Measurements from ENCODE around the gene MYRIP.

The MYRIP gene

DNA sequence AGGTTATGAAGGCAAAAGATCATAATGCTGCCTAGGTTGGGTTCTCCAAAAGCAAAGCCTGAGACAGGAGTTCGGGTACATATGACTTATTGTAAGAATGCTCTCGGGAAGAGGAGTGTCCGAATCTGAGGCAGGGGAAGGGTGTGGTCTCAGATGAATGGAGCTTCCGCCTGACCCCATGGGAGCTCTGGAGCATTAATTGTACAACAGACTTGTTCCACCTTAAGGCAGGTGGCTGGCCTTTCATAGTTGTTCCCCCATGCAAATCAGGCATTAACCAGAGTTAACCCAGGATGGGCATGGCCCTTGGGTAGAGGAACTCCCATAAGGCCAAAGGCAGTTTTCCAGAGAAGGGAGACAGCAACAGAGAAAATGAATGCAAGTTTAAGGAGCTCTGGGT is 170.6 kb downstream of the MYRIP start:
- ChIA-PET POLR2A (no interaction called here), CTCF (no interaction called here)
- TF ChIP-seq, protein P1, sequence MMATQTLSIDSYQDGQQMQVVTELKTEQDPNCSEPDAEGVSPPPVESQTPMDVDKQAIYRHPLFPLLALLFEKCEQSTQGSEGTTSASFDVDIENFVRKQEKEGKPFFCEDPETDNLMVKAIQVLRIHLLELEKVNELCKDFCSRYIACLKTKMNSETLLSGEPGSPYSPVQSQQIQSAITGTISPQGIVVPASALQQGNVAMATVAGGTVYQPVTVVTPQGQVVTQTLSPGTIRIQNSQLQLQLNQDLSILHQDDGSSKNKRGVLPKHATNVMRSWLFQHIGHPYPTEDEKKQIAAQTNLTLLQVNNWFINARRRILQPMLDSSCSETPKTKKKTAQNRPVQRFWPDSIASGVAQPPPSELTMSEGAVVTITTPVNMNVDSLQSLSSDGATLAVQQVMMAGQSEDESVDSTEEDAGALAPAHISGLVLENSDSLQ (IDR thresholded peaks at IDR 0.05): no peak
- TF ChIP-seq SUZ12 (IDR thresholded peaks at IDR 0.05) (no peak), FOXK2 (IDR thresholded peaks at IDR 0.05) (no peak), LEF1 (IDR thresholded peaks at IDR 0.05; ENCODE audit: borderline replicate concordance) (no peak), BHLHE40 (IDR thresholded peaks at IDR 0.05; ENCODE audit: borderline replicate concordance) (no peak), FOXA1 (IDR thresholded peaks at IDR 0.05) (no peak), CTBP1 (IDR thresholded peaks at IDR 0.05; ENCODE audit: borderline replicate concordance) (no peak)
- no peak for DNase-seq (ENCODE audit: extremely low spot score)

DNA sequence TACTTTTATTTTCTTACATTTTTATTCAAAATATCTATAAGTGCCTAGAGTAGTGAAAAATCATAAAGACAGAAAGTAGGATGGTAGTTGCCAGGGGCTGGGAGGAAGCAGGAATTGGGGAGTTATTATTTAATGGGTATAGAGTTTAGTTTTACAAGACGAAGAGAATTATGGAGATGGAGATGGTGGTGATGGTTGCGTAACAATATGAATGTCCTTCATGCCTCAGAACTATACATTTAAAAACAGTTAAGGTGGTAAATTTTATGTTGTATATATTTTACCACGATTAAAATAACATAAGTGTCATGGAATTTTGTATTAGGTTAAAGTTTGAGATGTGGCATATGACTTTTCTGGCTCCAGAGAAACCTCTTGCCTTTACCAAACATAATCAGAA is 171.4 kb downstream of the MYRIP start:
- CTCF ChIA-PET: no interaction called here
- no peak for TF ChIP-seq LEF1 (IDR thresholded peaks at IDR 0.05; ENCODE audit: borderline replicate concordance)
- no peak for TF ChIP-seq TARDBP (IDR thresholded peaks at IDR 0.05)
- TF ChIP-seq FOXM1 (IDR thresholded peaks at IDR 0.05; ENCODE audit: borderline replicate concordance): no peak
- TF ChIP-seq ELF4 (IDR thresholded peaks at IDR 0.05): no peak
- no peak for TF ChIP-seq SP1 (IDR thresholded peaks at IDR 0.05)
- no peak for TF ChIP-seq L3MBTL2 (conservative IDR thresholded peaks at IDR 0.05)
- TF ChIP-seq, protein P1 (IDR thresholded peaks at IDR 0.05): no peak
- TF ChIP-seq BHLHE40 (IDR thresholded peaks at IDR 0.05; ENCODE audit: borderline replicate concordance): no peak
- TF ChIP-seq NFRKB (IDR thresholded peaks at IDR 0.05): no peak
- no peak for TF ChIP-seq FOXA1 (IDR thresholded peaks at IDR 0.05)
- TF ChIP-seq ZNF384 (IDR thresholded peaks at IDR 0.05): no peak
- TF ChIP-seq SUZ12 (IDR thresholded peaks at IDR 0.05): no peak
- no peak for TF ChIP-seq CTBP1 (IDR thresholded peaks at IDR 0.05; ENCODE audit: borderline replicate concordance)
- DNase-seq (ENCODE audit: extremely low spot score): no peak
- POLR2A ChIA-PET: no interaction called here

DNA sequence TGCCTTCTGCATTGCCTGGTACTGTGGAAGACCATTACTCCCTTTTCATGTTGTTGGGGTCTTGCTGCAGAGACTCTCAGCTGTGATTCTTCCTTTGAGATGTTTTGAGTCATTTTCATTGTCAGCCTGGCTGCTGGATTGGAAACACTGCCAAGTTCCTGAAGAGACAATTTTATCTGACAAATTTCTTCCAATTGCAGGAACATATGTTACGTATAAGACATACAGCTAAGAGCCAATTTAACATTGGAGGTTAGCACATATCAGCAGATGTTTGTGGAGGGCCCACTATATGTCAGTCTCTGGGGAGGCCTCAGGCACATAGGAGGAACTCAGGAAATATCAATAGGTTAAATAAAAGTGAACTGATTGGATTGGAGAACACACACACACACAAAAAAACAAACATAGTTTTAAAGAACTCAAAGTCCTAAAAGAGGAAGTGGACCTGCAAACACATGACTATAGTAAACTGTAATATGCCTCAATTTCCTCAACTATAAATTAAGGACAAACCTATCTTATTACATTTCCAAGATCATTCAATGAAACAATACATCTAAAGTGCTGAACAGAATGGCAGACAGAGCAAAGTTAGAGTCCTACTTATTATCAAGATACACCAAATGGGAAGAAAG is 172.3 kb downstream of the MYRIP start:
- TF ChIP-seq NFRKB (IDR thresholded peaks at IDR 0.05) (no peak), L3MBTL2 (conservative IDR thresholded peaks at IDR 0.05) (no peak), TARDBP (IDR thresholded peaks at IDR 0.05) (no peak), SUZ12 (IDR thresholded peaks at IDR 0.05) (no peak), ELF4 (IDR thresholded peaks at IDR 0.05) (no peak), CTBP1 (IDR thresholded peaks at IDR 0.05; ENCODE audit: borderline replicate concordance) (no peak), HDGF (IDR thresholded peaks at IDR 0.05; ENCODE audit: borderline replicate concordance) (no peak)
- POLR2A ChIA-PET: no interaction called here
- CTCF ChIA-PET: no interaction called here
- DNase-seq (ENCODE audit: extremely low spot score): no peak

DNA sequence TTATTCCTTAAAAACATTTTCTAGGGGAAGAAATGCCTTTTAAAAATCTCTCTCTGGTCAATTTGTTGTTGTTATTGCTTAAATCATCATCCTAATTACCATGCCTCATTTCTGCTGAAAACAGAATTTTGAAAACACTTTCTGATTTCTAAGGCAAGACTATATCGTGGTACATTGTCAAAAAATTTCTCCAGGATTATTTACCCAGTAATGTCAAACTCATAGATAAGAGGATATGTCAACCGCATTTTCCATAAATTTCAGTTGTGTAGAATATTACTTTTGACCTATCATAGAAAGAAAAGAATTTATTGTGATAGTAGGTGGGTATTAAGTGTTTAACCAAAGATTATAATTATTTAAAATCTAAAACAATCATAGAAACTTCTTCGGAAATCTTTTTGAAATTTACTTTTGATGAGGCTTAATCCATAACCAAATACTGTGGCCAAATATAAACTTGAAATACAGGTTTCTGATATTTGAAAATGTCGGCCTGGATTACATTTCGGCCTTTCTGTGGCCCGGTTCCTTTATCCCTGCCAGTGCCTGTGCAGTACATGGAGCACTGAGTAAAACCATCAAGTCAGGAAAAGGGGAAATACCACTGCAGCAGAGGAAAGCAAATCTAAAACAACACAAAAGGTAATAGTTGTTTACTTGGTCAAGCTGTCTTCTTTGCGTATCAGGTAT is 173.4 kb downstream of the MYRIP start:
- CTCF ChIA-PET: no interaction called here
- DNase-seq (ENCODE audit: extremely low spot score): no peak
- TF ChIP-seq, protein P1 (IDR thresholded peaks at IDR 0.05): no peak
- TF ChIP-seq SUZ12 (IDR thresholded peaks at IDR 0.05): no peak
- TF ChIP-seq ELF4 (IDR thresholded peaks at IDR 0.05): no peak
- no peak for TF ChIP-seq ARNT (IDR thresholded peaks at IDR 0.05)
- TF ChIP-seq BHLHE40 (IDR thresholded peaks at IDR 0.05; ENCODE audit: borderline replicate concordance): no peak
- no peak for TF ChIP-seq L3MBTL2 (conservative IDR thresholded peaks at IDR 0.05)
- TF ChIP-seq FOXA1 (IDR thresholded peaks at IDR 0.05): no peak
- TF ChIP-seq LEF1 (IDR thresholded peaks at IDR 0.05; ENCODE audit: borderline replicate concordance): no peak
- TF ChIP-seq TARDBP (IDR thresholded peaks at IDR 0.05): no peak
- TF ChIP-seq ZNF384 (IDR thresholded peaks at IDR 0.05): no peak
- TF ChIP-seq FOXM1 (IDR thresholded peaks at IDR 0.05; ENCODE audit: borderline replicate concordance): no peak
- no peak for TF ChIP-seq CTBP1 (IDR thresholded peaks at IDR 0.05; ENCODE audit: borderline replicate concordance)
- TF ChIP-seq NFRKB (IDR thresholded peaks at IDR 0.05): no peak
- no peak for TF ChIP-seq SP1 (IDR thresholded peaks at IDR 0.05)
- no peak for TF ChIP-seq HDGF (IDR thresholded peaks at IDR 0.05; ENCODE audit: borderline replicate concordance)
- TF ChIP-seq FOXK2 (IDR thresholded peaks at IDR 0.05): no peak
- POLR2A ChIA-PET: no interaction called here

DNA sequence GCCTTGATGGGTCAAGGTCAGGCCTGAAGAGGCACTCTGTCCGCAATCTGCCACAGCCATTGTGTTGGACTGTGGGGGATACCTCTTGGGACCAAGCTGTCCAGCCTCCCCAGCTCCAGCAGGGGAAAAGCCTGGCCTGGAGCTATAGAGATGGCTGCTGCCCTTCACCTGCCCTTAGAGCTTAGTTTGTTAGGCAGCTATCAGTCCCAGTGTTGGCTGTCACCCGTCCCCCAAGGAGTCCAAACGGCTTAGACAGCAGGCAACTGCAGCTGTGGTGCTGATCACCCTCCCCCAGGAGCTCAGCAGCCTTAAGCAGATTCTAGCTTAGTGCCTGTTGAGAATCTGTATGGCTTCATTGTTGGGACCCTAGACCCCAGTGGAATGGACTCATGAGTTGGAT is 180.3 kb downstream of the MYRIP start:
- DNase-seq (ENCODE audit: extremely low spot score): no peak
- ChIA-PET CTCF (interaction anchor here (1.0 kb wide), 1 partner anchor 221 kb away, joined by 3 read pairs; no protein-coding TSS in a partner anchor), POLR2A (no interaction called here)
- TF ChIP-seq FOXK2 (IDR thresholded peaks at IDR 0.05) (no peak), BHLHE40 (IDR thresholded peaks at IDR 0.05; ENCODE audit: borderline replicate concordance) (no peak), ZNF384 (IDR thresholded peaks at IDR 0.05) (no peak), NFRKB (IDR thresholded peaks at IDR 0.05) (no peak), TARDBP (IDR thresholded peaks at IDR 0.05) (no peak), SP1 (IDR thresholded peaks at IDR 0.05) (no peak)

DNA sequence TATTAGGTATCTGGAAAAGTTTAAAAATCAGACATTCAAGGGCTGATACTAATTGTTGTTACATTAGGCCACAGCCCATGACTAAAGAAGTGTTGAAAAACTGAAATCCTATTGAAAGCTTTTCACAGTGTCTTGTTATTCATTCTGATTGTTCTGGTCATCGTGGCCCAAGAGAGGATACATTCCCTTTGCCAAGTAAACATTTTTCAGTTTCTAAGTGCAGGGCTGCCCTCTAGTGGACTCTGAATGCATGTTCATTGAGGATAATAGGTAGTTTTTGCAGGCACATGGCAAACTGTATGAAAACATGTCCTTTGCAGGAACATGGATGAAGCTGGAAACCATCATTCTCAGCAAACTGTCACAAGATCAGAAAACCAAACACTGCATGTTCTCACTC is 181.1 kb downstream of the MYRIP start:
- DNase-seq (ENCODE audit: extremely low spot score): peak; percentile 49
- ChIA-PET CTCF (interaction anchor here (0.8 to 1.0 kb wide), 2 partner anchors 188 to 222 kb away, joined by 3 read pairs; no protein-coding TSS in a partner anchor), POLR2A (no interaction called here)
- TF ChIP-seq FOXM1 (IDR thresholded peaks at IDR 0.05; ENCODE audit: borderline replicate concordance) (no peak), BHLHE40 (IDR thresholded peaks at IDR 0.05; ENCODE audit: borderline replicate concordance) (no peak), L3MBTL2 (conservative IDR thresholded peaks at IDR 0.05) (no peak; the same call in 1 of the 2 replicates), SP1 (IDR thresholded peaks at IDR 0.05) (no peak), CTBP1 (IDR thresholded peaks at IDR 0.05; ENCODE audit: borderline replicate concordance) (no peak), HDGF (IDR thresholded peaks at IDR 0.05; ENCODE audit: borderline replicate concordance) (no peak), SUZ12 (IDR thresholded peaks at IDR 0.05) (no peak), ELF4 (IDR thresholded peaks at IDR 0.05) (no peak), LEF1 (IDR thresholded peaks at IDR 0.05; ENCODE audit: borderline replicate concordance) (no peak), NFRKB (IDR thresholded peaks at IDR 0.05) (no peak), FOXK2 (IDR thresholded peaks at IDR 0.05) (no peak), ARNT (IDR thresholded peaks at IDR 0.05) (no peak), TARDBP (IDR thresholded peaks at IDR 0.05) (no peak), FOXA1 (IDR thresholded peaks at IDR 0.05) (no peak)
